Panc1 (cell line): ENCODE measurements around the gene CCDC167.

ENCODE experiments used
- POLR2AphosphoS5 ChIP-seq: IDR thresholded peaks from 2 replicates; pipeline ENCODE4 v1.6.1; 2012; ENCODE audit warnings: mild to moderate bottlenecking, low read depth, low read length, moderate library complexity
- TF ChIP-seq, protein P1 (sequence below): fragments of 450-650 bp; IDR thresholded peaks from 2 replicates; pipeline ENCODE4 v1.5.1; 2017; ENCODE audit warnings: mild to moderate bottlenecking

DNA sequence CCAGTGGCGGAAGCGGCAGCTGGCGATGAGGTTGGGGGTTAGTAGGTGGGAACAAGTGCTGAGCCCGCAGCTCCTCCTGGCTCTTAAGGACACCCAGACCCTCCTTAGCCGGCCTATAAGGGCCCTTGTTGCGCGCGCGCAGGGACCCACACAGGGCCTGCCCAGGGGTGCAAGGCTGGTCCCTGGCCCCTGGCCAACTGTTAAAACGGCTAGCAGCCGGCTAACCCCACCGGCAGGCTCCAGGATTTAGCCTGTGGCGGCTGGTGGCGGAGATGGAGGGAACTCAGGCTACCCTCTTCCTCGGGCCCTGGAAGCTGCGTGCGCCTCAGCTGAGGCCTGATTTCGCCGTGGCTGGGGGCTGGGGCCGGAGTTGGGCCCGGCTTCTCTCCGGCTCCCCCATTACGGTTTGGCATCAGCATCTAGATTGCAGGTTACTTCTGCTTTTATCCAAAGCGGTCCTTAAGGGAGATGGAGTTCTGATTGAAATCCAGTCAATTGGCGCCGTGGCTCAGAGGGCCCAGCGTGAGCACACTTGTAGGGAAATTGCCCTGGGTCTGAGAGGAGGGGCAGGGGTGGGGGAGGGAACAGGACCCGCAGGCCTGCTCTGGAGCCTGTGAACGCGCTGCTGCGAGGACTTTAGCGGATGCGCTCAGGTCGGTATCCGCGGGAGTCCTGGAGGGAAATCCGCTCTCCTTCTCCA lies 36.9 kb upstream of the CCDC167 start:
- TF ChIP-seq, protein P1, sequence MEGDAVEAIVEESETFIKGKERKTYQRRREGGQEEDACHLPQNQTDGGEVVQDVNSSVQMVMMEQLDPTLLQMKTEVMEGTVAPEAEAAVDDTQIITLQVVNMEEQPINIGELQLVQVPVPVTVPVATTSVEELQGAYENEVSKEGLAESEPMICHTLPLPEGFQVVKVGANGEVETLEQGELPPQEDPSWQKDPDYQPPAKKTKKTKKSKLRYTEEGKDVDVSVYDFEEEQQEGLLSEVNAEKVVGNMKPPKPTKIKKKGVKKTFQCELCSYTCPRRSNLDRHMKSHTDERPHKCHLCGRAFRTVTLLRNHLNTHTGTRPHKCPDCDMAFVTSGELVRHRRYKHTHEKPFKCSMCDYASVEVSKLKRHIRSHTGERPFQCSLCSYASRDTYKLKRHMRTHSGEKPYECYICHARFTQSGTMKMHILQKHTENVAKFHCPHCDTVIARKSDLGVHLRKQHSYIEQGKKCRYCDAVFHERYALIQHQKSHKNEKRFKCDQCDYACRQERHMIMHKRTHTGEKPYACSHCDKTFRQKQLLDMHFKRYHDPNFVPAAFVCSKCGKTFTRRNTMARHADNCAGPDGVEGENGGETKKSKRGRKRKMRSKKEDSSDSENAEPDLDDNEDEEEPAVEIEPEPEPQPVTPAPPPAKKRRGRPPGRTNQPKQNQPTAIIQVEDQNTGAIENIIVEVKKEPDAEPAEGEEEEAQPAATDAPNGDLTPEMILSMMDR, result no peak
- TF ChIP-seq POLR2AphosphoS5, result no peak
